WTC11 (cell line): ENCODE measurements around the gene KRT82.
"Not testable (repeated sequence)": the region's sequence is repeated elsewhere in the genome, so short reads cannot be mapped to it uniquely, and the experiment has no call there.

Source experiments
- ATF1 ChIP-seq: sonication (generic); formaldehyde crosslinking; IDR thresholded peaks from 2 replicates; pipeline ENCODE4 v1.8.1; 2023; ENCODE audit warnings: mild to moderate bottlenecking, moderate library complexity, missing genetic modification reagents
- NR3C1 ChIP-seq: sonication (generic); formaldehyde crosslinking; conservative IDR thresholded peaks from 2 replicates; pipeline ENCODE4 v1.8.1; 2023; ENCODE audit warnings: low read depth, mild to moderate bottlenecking, missing genetic modification reagents
- RELA ChIP-seq: sonication (generic); formaldehyde crosslinking; IDR thresholded peaks from 2 replicates; pipeline ENCODE4 v1.8.1; 2022; ENCODE audit warnings: missing genetic modification reagents, mild to moderate bottlenecking, borderline replicate concordance
- SMAD3 ChIP-seq: sonication (generic); formaldehyde crosslinking; IDR thresholded peaks from 2 replicates; pipeline ENCODE4 v1.8.0; 2022; ENCODE audit warnings: missing genetic modification reagents, mild to moderate bottlenecking, borderline replicate concordance
- SP1 ChIP-seq: sonication (generic); formaldehyde crosslinking; conservative IDR thresholded peaks from 2 replicates; pipeline ENCODE4 v1.8.1; 2022; ENCODE audit warnings: missing genetic modification reagents
- TCF7 ChIP-seq: sonication (generic); formaldehyde crosslinking; IDR thresholded peaks from 2 replicates; pipeline ENCODE4 v1.8.0; 2022; ENCODE audit warnings: mild to moderate bottlenecking, low read depth, missing genetic modification reagents, moderate library complexity
- ZBTB21 ChIP-seq: sonication (generic); formaldehyde crosslinking; IDR thresholded peaks from 2 replicates; pipeline ENCODE4 v1.8.1; 2023; ENCODE audit warnings: mild to moderate bottlenecking, missing genetic modification reagents, borderline replicate concordance
- TF ChIP-seq, protein P1 (sequence below): fragments of 200-600 bp; IDR thresholded peaks from 2 replicates; pipeline ENCODE4 v1.8.0; 2022; ENCODE audit warnings: antibody characterized with exemption
- TF ChIP-seq, protein P2 (sequence below): sonication (generic); formaldehyde crosslinking; IDR thresholded peaks from 2 replicates; pipeline ENCODE4 v1.8.1; 2022; ENCODE audit warnings: missing genetic modification reagents, borderline replicate concordance
- TF ChIP-seq, protein P3 (sequence below): sonication (generic); formaldehyde crosslinking; IDR thresholded peaks from 2 replicates; pipeline ENCODE4 v1.8.0; 2022; ENCODE audit warnings: mild to moderate bottlenecking, missing genetic modification reagents
- TF ChIP-seq, protein P4 (sequence below): sonication (generic); formaldehyde crosslinking; IDR thresholded peaks from 2 replicates; pipeline ENCODE4 v1.8.1; 2022; ENCODE audit warnings: low read depth, missing genetic modification reagents, borderline replicate concordance

DNA sequence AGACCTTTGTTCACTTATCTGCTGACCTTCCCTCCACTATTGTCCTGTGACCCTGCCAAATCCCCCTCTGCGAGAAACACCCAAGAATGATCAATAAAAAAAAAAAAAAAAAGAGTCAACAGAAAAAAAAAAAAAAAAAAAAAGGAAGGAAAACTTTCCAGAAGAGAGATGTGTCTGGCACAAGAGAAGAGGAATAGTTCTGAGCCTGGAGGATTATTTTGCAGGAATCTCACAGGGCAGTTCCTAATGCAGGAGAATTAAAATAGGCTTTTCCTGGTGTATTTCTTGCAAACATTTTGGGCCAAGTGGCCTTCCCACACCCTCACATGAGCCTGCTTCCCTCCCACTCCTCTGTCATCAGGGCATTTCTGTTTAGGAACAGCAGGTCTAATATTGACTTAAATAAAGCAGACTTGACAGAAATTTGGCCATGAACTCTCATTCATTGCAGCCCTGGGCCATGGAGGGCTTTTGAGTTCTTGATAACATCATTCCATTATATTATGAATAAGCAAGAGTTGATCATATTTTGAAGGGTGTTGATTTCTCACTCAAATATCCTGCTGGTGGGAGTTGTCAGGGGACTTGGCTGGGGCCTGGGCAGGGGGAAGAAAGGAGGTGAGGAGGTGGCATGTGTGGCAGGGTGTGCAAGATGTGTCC lies 4.6 kb upstream of the KRT82 start:
- TF ChIP-seq, protein P1, sequence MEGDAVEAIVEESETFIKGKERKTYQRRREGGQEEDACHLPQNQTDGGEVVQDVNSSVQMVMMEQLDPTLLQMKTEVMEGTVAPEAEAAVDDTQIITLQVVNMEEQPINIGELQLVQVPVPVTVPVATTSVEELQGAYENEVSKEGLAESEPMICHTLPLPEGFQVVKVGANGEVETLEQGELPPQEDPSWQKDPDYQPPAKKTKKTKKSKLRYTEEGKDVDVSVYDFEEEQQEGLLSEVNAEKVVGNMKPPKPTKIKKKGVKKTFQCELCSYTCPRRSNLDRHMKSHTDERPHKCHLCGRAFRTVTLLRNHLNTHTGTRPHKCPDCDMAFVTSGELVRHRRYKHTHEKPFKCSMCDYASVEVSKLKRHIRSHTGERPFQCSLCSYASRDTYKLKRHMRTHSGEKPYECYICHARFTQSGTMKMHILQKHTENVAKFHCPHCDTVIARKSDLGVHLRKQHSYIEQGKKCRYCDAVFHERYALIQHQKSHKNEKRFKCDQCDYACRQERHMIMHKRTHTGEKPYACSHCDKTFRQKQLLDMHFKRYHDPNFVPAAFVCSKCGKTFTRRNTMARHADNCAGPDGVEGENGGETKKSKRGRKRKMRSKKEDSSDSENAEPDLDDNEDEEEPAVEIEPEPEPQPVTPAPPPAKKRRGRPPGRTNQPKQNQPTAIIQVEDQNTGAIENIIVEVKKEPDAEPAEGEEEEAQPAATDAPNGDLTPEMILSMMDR: not testable (repeated sequence)
- not testable (repeated sequence) for TF ChIP-seq SMAD3 (CRISPR knock-in tag); ZBTB21 (CRISPR knock-in tag); ATF1 (CRISPR knock-in tag); RELA; TCF7 (CRISPR knock-in tag); SP1; NR3C1 (CRISPR knock-in tag)
- TF ChIP-seq, protein P2, sequence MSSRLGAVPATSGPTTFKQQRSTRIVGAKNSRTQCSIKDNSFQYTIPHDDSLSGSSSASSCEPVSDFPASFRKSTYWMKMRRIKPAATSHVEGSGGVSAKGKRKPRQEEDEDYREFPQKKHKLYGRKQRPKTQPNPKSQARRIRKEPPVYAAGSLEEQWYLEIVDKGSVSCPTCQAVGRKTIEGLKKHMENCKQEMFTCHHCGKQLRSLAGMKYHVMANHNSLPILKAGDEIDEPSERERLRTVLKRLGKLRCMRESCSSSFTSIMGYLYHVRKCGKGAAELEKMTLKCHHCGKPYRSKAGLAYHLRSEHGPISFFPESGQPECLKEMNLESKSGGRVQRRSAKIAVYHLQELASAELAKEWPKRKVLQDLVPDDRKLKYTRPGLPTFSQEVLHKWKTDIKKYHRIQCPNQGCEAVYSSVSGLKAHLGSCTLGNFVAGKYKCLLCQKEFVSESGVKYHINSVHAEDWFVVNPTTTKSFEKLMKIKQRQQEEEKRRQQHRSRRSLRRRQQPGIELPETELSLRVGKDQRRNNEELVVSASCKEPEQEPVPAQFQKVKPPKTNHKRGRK (CRISPR knock-in tag): not testable (repeated sequence)
- TF ChIP-seq, protein P3, sequence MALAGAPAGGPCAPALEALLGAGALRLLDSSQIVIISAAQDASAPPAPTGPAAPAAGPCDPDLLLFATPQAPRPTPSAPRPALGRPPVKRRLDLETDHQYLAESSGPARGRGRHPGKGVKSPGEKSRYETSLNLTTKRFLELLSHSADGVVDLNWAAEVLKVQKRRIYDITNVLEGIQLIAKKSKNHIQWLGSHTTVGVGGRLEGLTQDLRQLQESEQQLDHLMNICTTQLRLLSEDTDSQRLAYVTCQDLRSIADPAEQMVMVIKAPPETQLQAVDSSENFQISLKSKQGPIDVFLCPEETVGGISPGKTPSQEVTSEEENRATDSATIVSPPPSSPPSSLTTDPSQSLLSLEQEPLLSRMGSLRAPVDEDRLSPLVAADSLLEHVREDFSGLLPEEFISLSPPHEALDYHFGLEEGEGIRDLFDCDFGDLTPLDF (CRISPR knock-in tag): not testable (repeated sequence)
- TF ChIP-seq, protein P4, sequence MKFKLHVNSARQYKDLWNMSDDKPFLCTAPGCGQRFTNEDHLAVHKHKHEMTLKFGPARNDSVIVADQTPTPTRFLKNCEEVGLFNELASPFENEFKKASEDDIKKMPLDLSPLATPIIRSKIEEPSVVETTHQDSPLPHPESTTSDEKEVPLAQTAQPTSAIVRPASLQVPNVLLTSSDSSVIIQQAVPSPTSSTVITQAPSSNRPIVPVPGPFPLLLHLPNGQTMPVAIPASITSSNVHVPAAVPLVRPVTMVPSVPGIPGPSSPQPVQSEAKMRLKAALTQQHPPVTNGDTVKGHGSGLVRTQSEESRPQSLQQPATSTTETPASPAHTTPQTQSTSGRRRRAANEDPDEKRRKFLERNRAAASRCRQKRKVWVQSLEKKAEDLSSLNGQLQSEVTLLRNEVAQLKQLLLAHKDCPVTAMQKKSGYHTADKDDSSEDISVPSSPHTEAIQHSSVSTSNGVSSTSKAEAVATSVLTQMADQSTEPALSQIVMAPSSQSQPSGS: not testable (repeated sequence)
